Duodenal mucosa (tissue), 2 donors: ENCODE measurements around the gene SH3RF3.

Source experiments
- H3K27ac ChIP-seq: one replicate; pipeline ENCODE4 v1.7.0; 2013; ENCODE audit warnings: low read depth, low read length
- H3K27me3 ChIP-seq, 2 donors: one replicate each; pipeline ENCODE4 v1.7.0; 2013; ENCODE audit warnings: low read length in 2 of 2, control low read depth in 1 of 2; ENCODE audit not compliant: insufficient read depth in 2 of 2, control insufficient read depth in 1 of 2
- H3K36me3 ChIP-seq, 2 donors: one replicate each; pipeline ENCODE4 v1.7.0; 2013; ENCODE audit warnings: low read length in 2 of 2, control low read depth in 1 of 2; ENCODE audit not compliant: insufficient read depth in 2 of 2, control insufficient read depth in 1 of 2
- H3K4me1 ChIP-seq, 2 donors: one replicate each; pipeline ENCODE4 v1.7.0; 2013; ENCODE audit warnings: low read length in 2 of 2, control low read depth in 1 of 2; ENCODE audit not compliant: insufficient read depth in 2 of 2, control insufficient read depth in 1 of 2
- H3K4me3 ChIP-seq, 2 donors: one replicate each; pipeline ENCODE4 v1.7.0; 2013; ENCODE audit warnings: low read length in 2 of 2, low read depth in 1 of 2
- H3K9ac ChIP-seq, 2 donors: one replicate each; pipeline ENCODE4 v1.7.0; 2013; ENCODE audit warnings: low read length in 2 of 2, low read depth in 1 of 2
- H3K9me3 ChIP-seq, 2 donors: one replicate each; pipeline ENCODE4 v1.7.0; 2013; ENCODE audit warnings: low read length in 2 of 2, control low read depth in 1 of 2; ENCODE audit not compliant: control insufficient read depth in 1 of 2

Gene SH3RF3

DNA sequence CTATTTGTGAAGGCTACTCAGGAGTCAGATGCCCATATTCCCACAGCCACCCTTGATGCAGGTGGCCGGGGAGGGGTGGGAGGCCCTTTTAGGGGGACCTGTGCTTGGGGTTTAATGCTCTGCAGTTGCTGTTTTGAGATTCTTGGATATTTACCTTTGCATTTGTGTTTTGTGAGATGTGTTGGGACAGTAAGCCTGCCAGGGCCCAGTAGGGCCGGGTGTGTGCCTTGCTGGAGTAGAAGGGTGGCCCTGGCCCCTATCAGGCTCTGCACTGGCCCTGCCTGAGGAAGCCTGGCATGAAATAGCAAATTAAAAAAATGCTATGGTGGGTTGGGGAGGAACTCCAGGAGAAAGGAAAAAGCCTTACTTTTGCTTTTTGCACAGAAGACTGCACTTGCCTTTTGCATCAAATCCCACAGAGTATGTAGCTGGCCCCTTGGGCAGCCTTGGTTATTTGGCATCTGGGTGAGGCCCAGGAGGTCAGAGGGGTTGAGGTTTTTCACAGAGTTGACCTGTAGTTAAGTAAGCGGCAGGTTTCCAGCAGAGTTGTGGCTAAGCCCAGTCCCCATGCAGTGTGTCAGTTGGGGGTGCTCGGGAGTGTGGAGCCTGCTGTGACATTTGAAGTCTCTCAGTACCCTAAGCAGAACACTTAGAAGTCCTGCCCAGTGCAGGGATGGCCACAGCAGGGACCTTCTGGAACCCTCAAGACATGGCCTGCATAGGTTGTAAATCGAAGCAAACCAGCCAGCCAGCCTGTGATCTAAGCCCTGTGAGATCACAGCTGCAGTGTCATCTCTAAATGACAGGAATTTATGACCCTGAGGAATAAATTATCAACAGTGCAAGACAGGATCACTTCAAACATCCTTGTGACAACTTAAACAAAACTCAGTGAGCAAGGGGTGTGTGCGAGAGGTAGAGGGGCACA, 68.8 kb downstream of the SH3RF3 start:
- Histone ChIP-seq H3K27me3 (no peaks in the 10 kb centered on the region), H3K4me3 (no peak overlapping the region), H3K4me1 (no peaks in the 10 kb centered on the region), H3K27ac (no peak overlapping the region), H3K9me3 (no peaks in the 10 kb centered on the region), H3K9ac (no peak overlapping the region), H3K36me3 (no peaks in the 10 kb centered on the region)

DNA sequence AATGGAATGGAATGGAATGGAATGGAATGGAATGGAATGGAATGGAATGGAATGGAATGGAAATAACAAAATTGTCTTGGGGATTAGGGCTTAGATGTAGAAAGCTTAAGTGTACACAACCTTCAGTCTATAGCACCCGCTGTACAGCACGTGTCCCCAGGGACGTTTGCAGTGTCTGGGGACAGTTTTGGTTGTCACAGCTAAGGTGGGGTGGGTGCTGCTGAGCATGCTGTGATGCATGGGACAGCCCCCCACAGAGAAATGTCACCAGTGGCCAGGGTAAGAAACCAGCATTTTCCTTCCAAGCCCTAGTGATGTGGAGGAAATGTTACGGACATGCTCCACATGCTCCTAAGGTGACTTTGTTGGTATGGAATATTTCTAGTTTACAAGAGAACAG, 70.8 kb downstream of the SH3RF3 start:
- Histone ChIP-seq H3K4me1 (no peaks in the 10 kb centered on the region), H3K27me3 (no peaks in the 10 kb centered on the region), H3K27ac (no peak overlapping the region), H3K9ac (no peak overlapping the region), H3K36me3 (no peaks in the 10 kb centered on the region), H3K9me3 (no peaks in the 10 kb centered on the region), H3K4me3 (no peak overlapping the region)

DNA sequence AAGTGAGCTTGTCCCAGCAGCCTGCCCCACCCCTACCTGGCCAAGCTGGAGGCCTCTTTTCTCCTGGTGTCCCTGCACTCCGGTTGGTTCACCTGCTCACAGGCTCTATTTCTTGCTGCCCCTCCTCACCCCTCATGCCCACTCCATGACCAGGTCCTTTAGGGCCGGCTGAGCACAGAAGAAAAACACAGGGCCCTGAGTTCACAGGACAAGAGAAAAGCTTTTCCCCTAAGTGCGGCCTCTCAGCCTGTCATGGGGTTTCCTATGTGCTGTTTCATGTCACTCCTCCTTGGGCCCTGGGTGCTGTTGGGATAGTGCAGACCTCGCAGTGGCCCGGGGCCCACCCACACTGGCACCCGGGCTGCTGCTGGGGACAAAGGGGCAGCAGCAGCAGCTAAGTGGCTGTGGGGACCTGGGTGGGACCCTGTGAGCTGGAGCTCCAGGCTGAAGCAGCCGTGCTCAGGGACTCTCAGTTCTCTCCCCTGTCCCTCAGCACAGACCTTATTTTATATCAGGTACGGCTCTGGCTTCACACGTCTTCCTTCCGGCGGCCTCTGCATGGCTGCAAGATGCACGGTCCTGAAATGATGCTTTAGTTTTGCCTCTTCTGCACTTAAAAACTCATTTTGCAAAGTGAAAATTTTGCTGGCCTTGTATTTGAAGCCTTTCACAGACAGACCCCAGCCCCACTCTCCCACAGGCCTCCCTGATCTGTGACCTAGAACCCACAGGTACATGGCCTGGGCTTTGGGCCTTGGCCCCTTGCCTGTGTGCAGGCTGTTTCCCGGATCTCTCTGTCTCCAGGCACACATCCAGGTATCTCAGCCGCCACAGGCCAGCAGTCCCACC, 71.8 kb downstream of the SH3RF3 start:
- no peak overlapping the region for H3K27ac ChIP-seq
- H3K36me3 ChIP-seq: no peaks in the 10 kb centered on the region
- no peaks in the 10 kb centered on the region for H3K9me3 ChIP-seq
- no peaks in the 10 kb centered on the region for H3K4me1 ChIP-seq
- no peak overlapping the region for H3K4me3 ChIP-seq
- no peak overlapping the region for H3K9ac ChIP-seq
- no peaks in the 10 kb centered on the region for H3K27me3 ChIP-seq

DNA sequence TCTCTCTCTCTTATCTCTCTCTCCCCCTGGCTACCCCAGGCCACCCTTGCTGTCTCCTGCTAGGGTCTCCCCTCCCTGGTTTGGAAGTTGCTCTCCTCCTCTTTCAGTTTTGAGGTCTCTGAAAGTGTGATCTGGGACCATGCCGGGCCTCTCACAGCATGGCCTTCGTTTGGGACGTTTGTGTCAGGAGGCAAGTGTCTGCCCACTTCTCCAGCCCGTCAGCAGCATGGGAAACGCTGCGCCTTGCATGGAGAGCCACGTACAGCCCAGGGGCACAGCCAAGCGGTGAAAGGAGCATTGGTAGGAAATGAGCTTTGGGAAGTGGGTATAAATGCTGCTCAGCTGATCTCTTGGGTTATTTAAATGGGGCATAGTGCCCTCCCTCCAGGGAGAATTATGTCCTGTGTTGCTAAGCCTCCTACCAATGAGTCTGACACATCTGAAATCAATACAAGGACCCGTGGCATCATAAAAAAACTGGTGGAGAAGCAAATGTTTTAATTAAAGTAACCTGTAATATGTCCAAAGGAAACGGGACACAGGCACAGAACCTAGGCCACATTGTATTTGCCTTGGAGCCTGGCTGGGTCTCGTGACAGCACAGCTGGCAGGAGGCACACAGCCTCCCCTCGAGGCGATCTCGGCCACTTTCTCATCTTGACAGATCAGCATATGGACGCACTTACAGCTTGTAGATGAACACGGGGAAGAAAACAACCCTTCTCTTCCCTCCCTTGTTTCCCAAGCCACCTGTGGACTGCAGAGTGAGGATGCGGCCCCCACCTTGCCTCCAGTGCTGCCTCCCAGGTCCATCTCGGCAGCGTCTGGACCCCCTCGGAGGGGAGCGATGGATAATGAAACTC, 72.7 kb downstream of the SH3RF3 start:
- no peaks in the 10 kb centered on the region for H3K36me3 ChIP-seq
- H3K9ac ChIP-seq: no peak overlapping the region
- H3K4me3 ChIP-seq: no peak overlapping the region
- no peaks in the 10 kb centered on the region for H3K4me1 ChIP-seq
- H3K9me3 ChIP-seq: no peaks in the 10 kb centered on the region
- H3K27me3 ChIP-seq: no peaks in the 10 kb centered on the region
- H3K27ac ChIP-seq: no peak overlapping the region

DNA sequence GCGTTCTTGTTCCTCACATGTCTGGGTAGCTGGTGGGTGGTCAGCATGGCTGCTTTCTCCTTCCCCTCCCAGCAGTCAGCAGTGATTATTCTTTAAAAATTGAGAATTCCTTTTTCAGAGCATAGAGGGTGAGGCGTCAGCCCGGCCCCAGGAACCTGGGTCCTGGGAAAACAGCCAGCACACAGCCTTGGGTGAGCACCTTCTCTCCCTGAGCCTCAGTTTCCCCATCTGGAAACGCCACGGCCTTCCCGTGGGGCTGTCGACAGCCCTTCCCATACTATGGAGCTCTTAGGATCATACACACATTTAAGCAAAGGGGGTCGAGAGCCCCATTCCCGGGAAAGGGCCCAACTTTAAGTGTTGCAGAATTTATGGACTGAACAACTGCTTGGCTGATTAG, 73.5 kb downstream of the SH3RF3 start:
- Histone ChIP-seq H3K4me1 (no peaks in the 10 kb centered on the region), H3K27ac (no peak overlapping the region), H3K36me3 (no peaks in the 10 kb centered on the region), H3K9ac (no peak overlapping the region), H3K4me3 (no peak overlapping the region), H3K27me3 (no peaks in the 10 kb centered on the region), H3K9me3 (no peaks in the 10 kb centered on the region)

DNA sequence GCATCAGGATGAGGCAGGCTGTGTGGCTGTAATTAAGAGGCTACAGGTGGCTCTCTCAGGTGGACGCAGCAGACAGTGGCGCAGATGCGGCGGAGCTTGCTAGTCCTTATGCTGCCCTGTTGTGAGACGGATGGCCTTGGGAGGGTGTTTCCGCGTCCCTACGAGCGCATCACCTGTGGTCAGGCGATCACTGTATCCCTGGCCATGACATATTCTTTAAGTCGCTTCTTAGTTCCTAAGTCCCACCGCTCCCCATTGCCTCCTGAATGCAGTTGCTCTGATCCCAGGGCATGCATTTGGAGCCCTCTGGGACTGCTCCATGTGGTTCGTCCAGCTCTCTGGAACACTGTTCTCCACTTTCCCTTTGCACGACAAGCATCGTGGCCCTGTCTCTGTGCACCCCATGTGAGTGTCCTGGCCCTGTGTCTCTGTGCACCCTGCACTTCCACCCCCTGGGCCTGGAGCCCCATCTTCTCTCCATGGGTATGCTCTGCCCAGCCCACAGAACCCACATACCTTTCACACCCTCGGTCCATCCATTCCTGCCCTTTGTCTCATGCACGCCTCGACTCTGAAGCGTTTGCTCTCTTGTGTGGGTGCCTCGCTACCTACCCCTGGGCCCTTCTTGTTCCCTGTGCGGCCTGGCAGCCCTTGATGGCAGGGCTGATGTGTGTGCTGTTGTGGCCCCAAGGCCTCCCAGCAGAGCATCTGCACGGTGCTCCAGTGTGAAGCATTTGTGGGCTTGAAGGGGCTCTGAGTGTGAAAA, 74.4 kb downstream of the SH3RF3 start:
- no peaks in the 10 kb centered on the region for H3K9me3 ChIP-seq
- no peaks in the 10 kb centered on the region for H3K27me3 ChIP-seq
- H3K36me3 ChIP-seq: no peaks in the 10 kb centered on the region
- H3K4me1 ChIP-seq: no peaks in the 10 kb centered on the region
- H3K27ac ChIP-seq: no peak overlapping the region
- H3K9ac ChIP-seq: no peak overlapping the region
- H3K4me3 ChIP-seq: no peak overlapping the region

DNA sequence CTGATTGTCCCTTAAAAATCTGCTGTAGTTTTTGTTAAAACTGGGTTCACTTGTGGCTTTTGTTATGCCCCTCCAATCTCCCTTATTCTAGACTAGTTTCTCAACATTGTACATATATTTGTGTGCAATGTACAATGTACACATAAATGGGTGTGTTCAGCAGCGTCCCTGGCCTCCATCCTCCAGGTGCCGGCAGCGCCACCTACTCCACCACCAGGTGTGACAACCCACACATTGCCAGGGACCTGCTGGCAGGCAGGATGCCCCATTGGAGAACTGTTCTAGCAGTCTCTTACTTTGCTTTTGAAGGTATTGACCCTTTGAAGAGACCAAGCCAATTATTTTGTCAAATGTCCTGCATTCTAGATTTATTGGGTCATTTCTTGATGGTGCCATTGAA, 75.4 kb downstream of the SH3RF3 start:
- no peak overlapping the region for H3K27ac ChIP-seq
- H3K4me1 ChIP-seq: no peaks in the 10 kb centered on the region
- H3K9me3 ChIP-seq: no peaks in the 10 kb centered on the region
- H3K9ac ChIP-seq: no peak overlapping the region
- H3K4me3 ChIP-seq: no peak overlapping the region
- no peaks in the 10 kb centered on the region for H3K36me3 ChIP-seq
- no peaks in the 10 kb centered on the region for H3K27me3 ChIP-seq

DNA sequence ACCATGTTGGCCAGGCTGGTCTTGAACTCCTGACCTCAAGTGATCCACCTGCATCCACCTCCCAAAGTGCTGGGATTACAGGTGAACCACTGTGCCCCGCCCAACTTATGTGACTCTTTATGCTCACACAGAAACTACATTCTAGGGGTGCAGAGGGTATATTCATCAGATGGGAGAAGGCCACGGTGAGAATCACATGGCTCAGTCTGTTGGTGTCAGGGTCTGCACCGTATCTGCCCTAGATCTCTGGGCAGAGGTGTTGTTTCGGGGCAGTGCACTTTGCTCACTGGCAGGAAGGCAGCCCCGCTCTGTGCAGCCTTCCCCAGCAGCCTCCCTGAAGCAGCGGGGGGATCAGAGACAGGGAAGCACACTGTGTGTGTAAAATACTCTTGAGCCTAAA, 76.4 kb downstream of the SH3RF3 start:
- H3K27ac ChIP-seq: no peak overlapping the region
- no peak overlapping the region for H3K4me3 ChIP-seq
- no peak overlapping the region for H3K9ac ChIP-seq
- no peaks in the 10 kb centered on the region for H3K4me1 ChIP-seq
- H3K36me3 ChIP-seq: no peaks in the 10 kb centered on the region
- H3K9me3 ChIP-seq: no peaks in the 10 kb centered on the region
- H3K27me3 ChIP-seq: no peaks in the 10 kb centered on the region

DNA sequence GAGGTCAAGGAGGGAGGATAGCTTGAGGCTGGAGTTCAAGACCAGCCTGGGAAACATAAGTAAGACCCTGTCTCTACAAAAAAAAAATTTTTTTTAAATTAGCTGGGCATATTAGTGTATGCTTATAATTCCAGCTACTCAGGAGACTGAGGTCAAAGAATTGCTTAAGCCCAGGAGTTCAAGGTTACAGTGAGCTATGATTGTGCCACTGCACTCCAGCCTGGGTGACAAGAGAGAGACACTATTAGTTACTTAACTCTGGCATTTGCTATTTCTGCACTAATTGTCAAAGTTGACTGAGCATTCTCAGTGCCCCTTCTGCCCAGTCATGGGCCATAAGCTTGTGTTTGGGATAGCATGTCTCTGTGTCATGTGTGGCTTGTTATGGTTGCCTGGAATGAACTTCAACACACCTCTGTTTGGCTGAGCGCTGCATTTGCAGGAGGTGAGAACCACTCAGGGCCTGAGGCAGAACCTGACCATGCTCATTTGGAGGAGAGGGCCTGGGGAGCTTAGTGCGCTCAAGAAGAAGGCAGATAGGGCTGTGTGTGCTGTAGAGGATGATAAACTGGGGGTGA, 77.7 kb downstream of the SH3RF3 start:
- H3K27ac ChIP-seq: no peak overlapping the region
- H3K4me1 ChIP-seq: no peaks in the 10 kb centered on the region
- H3K9me3 ChIP-seq: no peaks in the 10 kb centered on the region
- no peaks in the 10 kb centered on the region for H3K36me3 ChIP-seq
- no peak overlapping the region for H3K4me3 ChIP-seq
- H3K27me3 ChIP-seq: no peaks in the 10 kb centered on the region
- no peak overlapping the region for H3K9ac ChIP-seq
